ENCODE results near the gene RETREG1.

The RETREG1 gene

GRCh38 chr5:16595881-16596580 is 20.8 kb downstream of the RETREG1 start:
- Histone ChIP-seq H4K20me1 (ENCODE audit: insufficient read depth, low read length, poor library complexity, severe bottlenecking) (no peaks in the 10 kb centered on the region), H3K9me3 (ENCODE audit: insufficient read depth, low read depth, low read length) (no peaks in the 10 kb centered on the region), H3K9me2 (replicated peaks; ENCODE audit: low read depth, low read length) (no peaks in the 10 kb centered on the region), H2AFZ (ENCODE audit: low read length) (no peak overlapping the region), H3K4me2 (ENCODE audit: low read depth, low read length, poor library complexity, severe bottlenecking) (no peak overlapping the region), H3K79me2 (ENCODE audit: insufficient read depth, low read length) (no peaks in the 10 kb centered on the region), H3K4me1 (ENCODE audit: insufficient read depth, low read length, poor library complexity, severe bottlenecking) (no peaks in the 10 kb centered on the region), H3K4me3 (ENCODE audit: low read length, poor library complexity, severe bottlenecking) (no peak overlapping the region), H3K36me3 (ENCODE audit: insufficient read depth, low read length) (no peaks in the 10 kb centered on the region), H3K27me3 (ENCODE audit: insufficient read depth, low read length, poor library complexity, severe bottlenecking) (no peaks in the 10 kb centered on the region), H3K9ac (ENCODE audit: low read depth, low read length, poor library complexity, severe bottlenecking) (no peak overlapping the region), H3F3A (ENCODE audit: low read depth) (no peaks in the 10 kb centered on the region)
- no peak for TF ChIP-seq EZH2phosphoT487 (IDR thresholded peaks at IDR 0.05; ENCODE audit: borderline replicate concordance)
- no peak for TF ChIP-seq CTCF (conservative IDR thresholded peaks at IDR 0.05; ENCODE audit: low read length)

GRCh38 chr5:16593628-16594027 is 23.2 kb downstream of the RETREG1 start:
- Histone ChIP-seq H4K20me1 (ENCODE audit: insufficient read depth, low read length, poor library complexity, severe bottlenecking) (no peaks in the 10 kb centered on the region), H3K27me3 (ENCODE audit: insufficient read depth, low read length, poor library complexity, severe bottlenecking) (no peaks in the 10 kb centered on the region), H3K9ac (ENCODE audit: low read depth, low read length, poor library complexity, severe bottlenecking) (no peak overlapping the region), H3K36me3 (ENCODE audit: insufficient read depth, low read length) (no peaks in the 10 kb centered on the region), H3K9me2 (replicated peaks; ENCODE audit: low read depth, low read length) (no peaks in the 10 kb centered on the region), H3K4me1 (ENCODE audit: insufficient read depth, low read length, poor library complexity, severe bottlenecking) (no peaks in the 10 kb centered on the region), H3K4me3 (ENCODE audit: low read length, poor library complexity, severe bottlenecking) (no peak overlapping the region), H3K79me2 (ENCODE audit: insufficient read depth, low read length) (no peaks in the 10 kb centered on the region), H3K9me3 (ENCODE audit: insufficient read depth, low read depth, low read length) (no peaks in the 10 kb centered on the region), H3K4me2 (ENCODE audit: low read depth, low read length, poor library complexity, severe bottlenecking) (no peak overlapping the region), H2AFZ (ENCODE audit: low read length) (no peak overlapping the region), H3F3A (ENCODE audit: low read depth) (no peaks in the 10 kb centered on the region)
- TF ChIP-seq EZH2phosphoT487 (IDR thresholded peaks at IDR 0.05; ENCODE audit: borderline replicate concordance) = no peak
- no peak for TF ChIP-seq CTCF (conservative IDR thresholded peaks at IDR 0.05; ENCODE audit: low read length)

GRCh38 chr5:16593013-16593412 is 23.8 kb downstream of the RETREG1 start:
- no peak for TF ChIP-seq CTCF (conservative IDR thresholded peaks at IDR 0.05; ENCODE audit: low read length)
- TF ChIP-seq EZH2phosphoT487 (IDR thresholded peaks at IDR 0.05; ENCODE audit: borderline replicate concordance) = no peak
- Histone ChIP-seq H3F3A (ENCODE audit: low read depth) (no peaks in the 10 kb centered on the region), H3K9ac (ENCODE audit: low read depth, low read length, poor library complexity, severe bottlenecking) (no peak overlapping the region), H3K27me3 (ENCODE audit: insufficient read depth, low read length, poor library complexity, severe bottlenecking) (no peaks in the 10 kb centered on the region), H3K4me2 (ENCODE audit: low read depth, low read length, poor library complexity, severe bottlenecking) (no peak overlapping the region), H3K9me2 (replicated peaks; ENCODE audit: low read depth, low read length) (no peaks in the 10 kb centered on the region), H3K4me3 (ENCODE audit: low read length, poor library complexity, severe bottlenecking) (no peak overlapping the region), H3K9me3 (ENCODE audit: insufficient read depth, low read depth, low read length) (no peaks in the 10 kb centered on the region), H2AFZ (ENCODE audit: low read length) (no peak overlapping the region), H3K4me1 (ENCODE audit: insufficient read depth, low read length, poor library complexity, severe bottlenecking) (no peaks in the 10 kb centered on the region), H3K36me3 (ENCODE audit: insufficient read depth, low read length) (no peaks in the 10 kb centered on the region), H3K79me2 (ENCODE audit: insufficient read depth, low read length) (no peaks in the 10 kb centered on the region), H4K20me1 (ENCODE audit: insufficient read depth, low read length, poor library complexity, severe bottlenecking) (no peaks in the 10 kb centered on the region)
